GM10266 (cell line): ENCODE data around the gene MRPL38.

Source experiments
- DNase-seq: peaks from one replicate; pipeline ENCODE4 v3.0.0; 2012; ENCODE audit errors: extremely low spot score
- TF ChIP-seq, protein P1 (sequence below): IDR thresholded peaks from 2 replicates; pipeline ENCODE4 v1.5.1; 2012; ENCODE audit warnings: mild to moderate bottlenecking, low read depth; ENCODE audit not compliant: control insufficient read depth, insufficient read depth; ENCODE audit errors: missing control alignments

Gene MRPL38

DNA sequence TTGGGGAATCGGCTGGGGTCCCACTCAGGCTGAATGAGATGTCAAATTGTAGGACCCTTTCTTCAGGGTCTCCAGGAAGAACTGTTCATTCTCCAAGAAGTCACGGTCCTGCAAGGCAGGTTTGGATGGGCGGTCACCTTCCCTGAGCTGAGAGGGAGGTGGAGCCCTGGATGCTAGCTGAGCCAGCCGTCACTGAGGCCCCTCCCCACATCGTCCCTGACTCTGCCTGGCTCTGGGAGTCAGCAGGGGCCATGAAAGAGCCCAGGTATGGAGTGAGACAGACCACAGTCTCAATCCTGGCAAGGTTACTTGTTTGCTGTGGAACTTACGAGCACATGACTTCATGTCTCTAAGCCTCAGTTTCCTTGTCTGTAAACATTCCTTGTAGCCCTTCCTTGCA is 6.0 kb upstream of the MRPL38 start:
- TF ChIP-seq, protein P1, sequence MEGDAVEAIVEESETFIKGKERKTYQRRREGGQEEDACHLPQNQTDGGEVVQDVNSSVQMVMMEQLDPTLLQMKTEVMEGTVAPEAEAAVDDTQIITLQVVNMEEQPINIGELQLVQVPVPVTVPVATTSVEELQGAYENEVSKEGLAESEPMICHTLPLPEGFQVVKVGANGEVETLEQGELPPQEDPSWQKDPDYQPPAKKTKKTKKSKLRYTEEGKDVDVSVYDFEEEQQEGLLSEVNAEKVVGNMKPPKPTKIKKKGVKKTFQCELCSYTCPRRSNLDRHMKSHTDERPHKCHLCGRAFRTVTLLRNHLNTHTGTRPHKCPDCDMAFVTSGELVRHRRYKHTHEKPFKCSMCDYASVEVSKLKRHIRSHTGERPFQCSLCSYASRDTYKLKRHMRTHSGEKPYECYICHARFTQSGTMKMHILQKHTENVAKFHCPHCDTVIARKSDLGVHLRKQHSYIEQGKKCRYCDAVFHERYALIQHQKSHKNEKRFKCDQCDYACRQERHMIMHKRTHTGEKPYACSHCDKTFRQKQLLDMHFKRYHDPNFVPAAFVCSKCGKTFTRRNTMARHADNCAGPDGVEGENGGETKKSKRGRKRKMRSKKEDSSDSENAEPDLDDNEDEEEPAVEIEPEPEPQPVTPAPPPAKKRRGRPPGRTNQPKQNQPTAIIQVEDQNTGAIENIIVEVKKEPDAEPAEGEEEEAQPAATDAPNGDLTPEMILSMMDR = no peak
- no peak for DNase-seq

DNA sequence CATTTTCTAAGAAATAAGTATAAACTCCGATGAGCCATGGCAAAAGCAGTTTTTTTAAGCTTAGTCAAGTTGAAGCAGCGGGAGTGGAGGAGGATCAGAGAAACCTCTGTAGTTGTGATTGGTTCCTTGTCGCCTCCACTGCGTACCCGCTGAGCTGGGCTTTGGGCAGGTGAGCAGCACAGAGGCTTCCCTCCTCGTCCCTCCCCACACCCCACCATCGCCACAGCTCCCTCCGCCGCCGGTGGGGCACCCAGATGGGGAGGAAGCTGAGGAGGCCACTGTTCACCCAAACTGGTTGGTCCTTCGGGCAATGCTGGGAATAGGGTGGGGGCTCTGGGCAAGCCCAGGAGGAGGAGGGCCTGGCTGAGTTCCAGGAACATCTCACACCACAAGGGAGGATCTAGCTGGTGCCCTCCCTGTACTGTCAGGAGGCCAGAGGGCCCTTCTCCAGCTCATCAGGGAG is 5.2 kb upstream of the MRPL38 start:
- DNase-seq = no peak
- TF ChIP-seq, protein P1 = no peak

DNA sequence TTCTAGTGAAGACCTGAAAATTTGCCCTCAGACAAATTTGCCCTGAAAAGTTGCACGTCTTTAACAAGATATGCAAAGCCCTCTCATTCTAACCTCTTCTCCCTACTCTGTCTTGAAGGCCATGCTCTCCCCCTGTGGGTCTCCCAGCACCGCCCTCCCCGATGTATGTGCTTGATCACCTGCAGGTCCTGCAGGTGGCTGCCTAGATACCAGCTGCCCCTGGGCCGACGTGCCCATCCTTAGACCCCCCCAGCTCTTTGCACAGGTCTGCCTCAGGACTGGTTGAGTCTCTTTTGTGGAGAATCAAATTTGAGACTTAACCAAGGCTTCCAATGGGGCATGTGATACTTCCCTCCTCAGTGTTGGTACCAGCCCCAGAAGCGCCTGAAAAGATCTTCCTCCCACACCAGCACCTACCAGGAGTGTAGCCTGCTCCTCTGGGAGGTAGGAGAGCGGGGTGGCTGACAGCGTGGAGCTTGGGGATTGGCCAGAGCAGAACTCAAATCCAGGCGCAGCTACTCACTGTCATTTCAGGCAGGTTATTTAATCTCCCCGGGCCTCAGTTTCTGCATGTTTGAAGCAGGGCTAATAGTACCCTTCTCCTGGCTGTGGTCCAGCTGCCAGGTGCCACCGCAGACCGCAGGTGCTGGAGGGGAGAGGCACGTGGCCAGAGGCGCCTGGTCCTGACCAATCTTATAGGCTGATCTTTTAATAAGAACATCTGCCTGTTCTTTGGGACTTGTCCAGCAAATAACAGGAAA is 4.5 kb upstream of the MRPL38 start:
- no peak for DNase-seq
- TF ChIP-seq, protein P1 = no peak

DNA sequence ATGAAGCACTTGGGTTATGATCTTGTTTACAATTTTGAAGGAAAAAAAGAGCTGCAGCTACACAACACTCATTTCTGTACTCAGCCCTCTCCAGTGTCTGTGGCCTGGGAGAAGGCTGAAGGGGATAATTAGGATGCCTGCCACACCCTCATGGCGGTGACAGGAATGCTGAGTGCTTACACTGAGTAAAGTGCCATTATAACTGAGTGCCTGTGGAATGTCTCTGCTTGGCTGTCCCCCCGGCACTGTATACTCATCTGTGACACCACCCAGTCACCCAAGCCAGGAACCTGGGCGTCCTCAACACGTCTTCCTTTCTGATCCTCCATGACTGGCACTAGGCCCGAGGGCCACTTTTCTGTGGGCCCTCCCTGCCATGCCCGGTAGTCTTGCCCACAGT is 3.5 kb upstream of the MRPL38 start:
- DNase-seq = no peak

DNA sequence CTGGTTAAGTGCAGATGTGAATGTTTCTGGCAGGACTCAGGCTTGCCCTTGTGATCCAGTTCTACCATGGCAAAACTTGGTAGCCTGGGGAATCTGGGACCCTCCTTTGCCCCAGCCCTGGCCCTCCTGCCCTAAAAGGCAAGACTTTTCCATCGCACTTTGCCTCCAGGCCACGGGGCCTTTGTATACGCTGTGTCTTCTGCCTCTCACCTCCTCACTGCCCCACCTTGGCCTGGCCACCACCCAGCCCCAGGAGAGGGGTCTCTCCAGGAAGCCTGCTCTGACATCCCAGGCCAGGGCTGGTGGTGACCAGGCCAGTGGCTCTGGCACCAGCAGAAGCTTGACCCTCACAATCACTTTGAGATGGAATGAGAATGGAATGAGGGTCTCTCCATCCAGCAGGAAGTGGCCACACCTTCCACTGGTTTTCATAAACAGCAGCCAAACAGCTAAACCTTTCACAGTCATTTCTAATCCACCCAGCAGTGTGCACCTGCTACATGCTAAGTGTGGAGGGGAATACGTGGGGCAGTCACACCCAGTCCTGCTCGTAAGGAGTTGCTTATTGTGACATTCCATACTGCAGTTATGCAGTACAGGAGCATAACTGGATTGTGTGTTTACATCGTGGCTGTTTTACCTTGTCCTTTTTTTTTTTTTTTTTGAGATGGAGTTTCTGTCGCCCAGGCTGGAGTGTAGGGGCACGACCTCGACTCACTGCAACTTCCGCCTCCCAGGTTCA is 1.6 kb upstream of the MRPL38 start:
- TF ChIP-seq, protein P1 = no peak
- DNase-seq = no peak

More for the DNA sequence above, 3.5 kb upstream of the MRPL38 start:
- TF ChIP-seq, protein P1 = no peak

DNA sequence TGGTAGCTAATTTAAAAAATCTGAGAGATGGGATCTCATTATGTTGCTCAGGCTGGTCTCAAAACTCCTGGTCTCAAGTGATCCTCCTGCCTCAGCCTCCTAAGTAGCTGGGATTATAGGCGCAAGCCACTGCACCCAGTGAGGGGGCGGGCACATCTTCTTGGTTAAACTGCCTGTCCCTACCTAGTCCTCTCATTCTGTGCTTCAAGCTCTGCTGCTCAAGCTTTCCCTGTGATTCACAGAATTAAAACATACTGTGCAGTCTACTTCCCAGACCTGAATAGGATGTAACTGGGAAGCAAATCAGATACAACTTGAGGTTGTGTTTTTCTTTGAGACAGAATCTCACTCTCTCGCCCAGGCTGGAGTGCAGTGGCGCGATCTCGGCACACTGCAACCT is 2.3 kb downstream of the MRPL38 start:
- TF ChIP-seq, protein P1 = no peak
- DNase-seq = no peak

DNA sequence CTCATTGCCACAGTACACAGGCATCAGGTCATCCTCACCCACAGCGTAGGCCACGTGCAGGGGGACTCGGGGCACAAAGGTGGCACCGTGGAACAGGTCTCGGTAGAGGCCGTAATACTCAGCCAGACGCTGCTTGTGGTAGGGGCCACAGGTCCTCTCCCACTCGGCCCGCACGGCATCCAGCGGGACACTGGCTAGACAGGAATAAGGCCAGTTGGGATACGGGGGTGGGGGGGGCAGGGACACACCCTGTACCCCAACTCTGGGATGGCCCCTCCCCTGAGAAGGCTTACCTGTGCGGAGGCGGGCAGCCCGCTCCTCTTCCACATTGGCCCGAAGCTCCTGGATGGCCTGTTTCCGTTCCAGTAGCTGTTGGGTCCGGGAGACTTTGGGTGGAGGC is 3.0 kb downstream of the MRPL38 start:
- no peak for DNase-seq
- TF ChIP-seq, protein P1 = no peak
